Daoy (cell line): Measurements from ENCODE around the gene EYA4. TPM values are rescaled to one million over a fixed set of nuclear protein-coding genes. Genes with fewer than 3 reads are reported as not detected.
A peak's percentile ranks its signal among the peaks of the same experiment; 100 is the strongest.

Experiments
- DNase-seq: peaks from one replicate; pipeline ENCODE4 v3.0.0-alpha.2; 2015; ENCODE audit warnings: low read depth
- total RNA-seq: library from RNA; depleted of rRNA; stranded (reverse); fragments of >200 nt; shearing (Covaris generic); gene quantifications from 2 replicates; pipeline ENCODE4 v1.2.3, GENCODE V29; 2014

Gene EYA4
- total RNA-seq, 1 experiment from 2014 or later = 14.7 TPM

DNA sequence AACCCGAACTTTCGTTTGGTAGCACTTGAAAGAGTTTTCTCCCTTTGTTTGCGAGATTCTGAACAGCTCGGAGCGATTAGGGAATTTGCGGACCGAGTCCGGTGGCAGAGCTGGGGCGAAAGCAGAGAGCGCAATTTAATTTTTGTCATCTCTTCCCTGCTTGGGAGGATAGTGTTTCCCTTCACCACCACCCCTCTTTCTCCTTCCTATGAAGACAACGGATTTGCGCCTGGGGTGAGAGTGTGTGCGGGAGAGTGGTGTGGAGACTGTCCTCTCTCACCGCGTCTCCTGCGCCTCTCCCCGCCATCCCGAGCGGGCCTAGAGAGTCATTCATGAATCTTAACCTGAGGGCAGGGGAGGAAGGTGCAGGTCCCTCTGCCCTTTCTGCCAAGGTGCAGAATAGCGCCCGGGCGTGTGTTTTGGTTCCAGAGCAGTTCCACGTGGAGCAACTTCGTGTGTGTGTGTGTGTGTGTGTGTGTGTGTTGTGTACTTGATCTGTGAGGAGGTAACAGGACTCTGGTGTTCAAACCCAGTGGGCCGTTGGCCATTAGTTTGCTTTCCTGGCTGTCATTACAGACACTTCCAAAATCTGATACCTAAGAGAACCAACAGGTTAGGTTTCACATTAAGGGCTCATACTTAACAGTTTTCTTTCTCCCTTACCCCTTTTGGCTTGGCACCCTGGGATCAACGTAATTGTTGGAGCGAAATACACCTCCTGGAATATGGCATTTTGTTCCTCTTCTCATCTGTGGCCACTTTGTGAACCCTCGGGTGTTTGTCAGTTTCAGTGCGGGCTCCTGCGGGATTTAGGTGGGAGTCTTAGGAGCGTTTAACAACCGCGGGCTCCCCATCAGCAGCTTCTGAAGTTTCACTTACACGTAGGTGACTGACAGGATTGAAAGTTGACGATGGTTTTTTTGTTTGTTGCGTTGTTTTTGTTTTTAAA lies 1.8 kb downstream of the EYA4 start:
- peak; percentile 53 for DNase-seq

DNA sequence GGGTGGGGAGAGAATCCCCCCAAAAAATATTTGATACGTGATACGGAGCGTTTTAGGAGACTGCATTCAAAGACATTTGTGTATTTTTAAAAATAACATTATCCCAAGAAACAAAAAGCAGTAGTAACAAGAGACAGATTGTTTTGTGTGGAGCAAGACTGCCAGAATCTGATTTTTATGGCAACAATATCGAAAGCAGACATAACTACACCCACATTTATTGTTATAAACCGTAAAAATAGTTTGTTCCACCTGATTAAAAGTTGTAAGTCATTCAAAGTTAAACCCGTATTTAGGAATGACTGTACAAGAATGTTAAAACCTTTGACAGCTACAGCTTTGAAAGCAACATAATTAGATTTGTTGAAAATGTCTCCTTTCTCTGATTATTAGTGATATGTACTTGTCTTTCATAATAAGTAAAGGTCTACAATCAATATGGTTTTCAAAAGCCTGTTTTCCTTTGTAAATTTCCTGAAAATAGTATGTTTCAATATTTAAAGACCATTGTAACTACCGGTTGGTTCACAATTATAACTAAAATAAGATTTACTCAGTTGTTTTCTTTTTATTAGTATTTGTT lies 2.7 kb downstream of the EYA4 start:
- no peak for DNase-seq

DNA sequence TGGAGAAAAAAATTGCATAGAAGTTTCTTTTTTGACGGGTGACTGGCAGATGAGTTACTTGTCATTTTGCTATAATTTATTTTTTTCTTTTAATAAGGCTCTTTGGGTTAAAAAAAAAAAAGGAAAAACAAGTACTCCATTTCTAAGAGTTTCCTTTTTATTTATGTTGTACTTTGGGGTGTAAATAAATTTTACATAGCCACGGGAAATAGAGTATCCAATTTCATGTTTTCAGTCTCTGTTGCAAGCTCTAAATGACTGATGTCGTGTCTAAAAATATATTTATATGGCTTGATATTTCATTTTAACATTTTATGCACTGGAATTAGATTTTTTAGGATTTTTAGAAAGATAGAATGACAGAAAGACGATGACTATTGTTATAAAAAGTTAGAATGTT lies 3.4 kb downstream of the EYA4 start:
- no peak for DNase-seq

DNA sequence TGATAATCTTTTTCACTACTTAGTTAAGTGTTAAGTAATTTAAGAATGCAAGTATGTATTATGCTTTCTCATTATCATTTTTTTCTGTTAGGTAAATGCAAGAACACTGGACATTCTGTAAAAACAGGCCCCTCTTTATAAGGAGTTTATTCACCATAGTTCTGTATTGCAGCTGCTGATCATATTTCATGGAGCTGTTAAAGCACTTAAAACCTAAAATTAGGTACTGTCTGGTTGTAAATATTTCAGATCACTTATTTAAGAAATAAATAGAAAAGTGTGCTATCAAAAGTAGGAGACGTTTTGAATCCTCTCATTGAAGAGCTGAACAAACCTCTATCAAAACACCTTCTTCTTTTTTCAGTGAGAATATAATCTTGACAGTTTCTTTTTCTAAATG lies 3.9 kb downstream of the EYA4 start:
- DNase-seq = no peak

- DNase-seq = no peak
Measured at GRCh38 chr6:133245422-133245903, 4.3 kb downstream of the EYA4 start.

DNA sequence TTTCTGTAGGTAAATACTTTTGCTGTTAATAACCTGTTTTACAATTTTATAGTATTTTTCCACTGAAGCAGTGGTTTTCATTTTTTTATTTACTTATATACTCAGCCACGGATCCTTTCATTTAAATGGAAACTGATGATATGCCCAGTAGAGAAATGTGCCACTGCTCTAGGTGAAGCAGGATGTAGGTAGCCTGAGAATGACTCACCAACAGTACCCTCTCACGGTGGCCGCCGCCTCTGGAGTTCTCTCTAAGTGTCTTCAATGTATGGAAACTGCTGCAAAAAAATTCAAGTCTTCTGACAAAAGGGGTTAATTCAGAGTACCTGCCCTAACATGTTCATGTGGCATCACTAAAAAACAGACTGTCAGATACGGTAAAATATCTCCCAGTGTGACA lies 6.4 kb downstream of the EYA4 start:
- DNase-seq = peak; percentile 19

DNA sequence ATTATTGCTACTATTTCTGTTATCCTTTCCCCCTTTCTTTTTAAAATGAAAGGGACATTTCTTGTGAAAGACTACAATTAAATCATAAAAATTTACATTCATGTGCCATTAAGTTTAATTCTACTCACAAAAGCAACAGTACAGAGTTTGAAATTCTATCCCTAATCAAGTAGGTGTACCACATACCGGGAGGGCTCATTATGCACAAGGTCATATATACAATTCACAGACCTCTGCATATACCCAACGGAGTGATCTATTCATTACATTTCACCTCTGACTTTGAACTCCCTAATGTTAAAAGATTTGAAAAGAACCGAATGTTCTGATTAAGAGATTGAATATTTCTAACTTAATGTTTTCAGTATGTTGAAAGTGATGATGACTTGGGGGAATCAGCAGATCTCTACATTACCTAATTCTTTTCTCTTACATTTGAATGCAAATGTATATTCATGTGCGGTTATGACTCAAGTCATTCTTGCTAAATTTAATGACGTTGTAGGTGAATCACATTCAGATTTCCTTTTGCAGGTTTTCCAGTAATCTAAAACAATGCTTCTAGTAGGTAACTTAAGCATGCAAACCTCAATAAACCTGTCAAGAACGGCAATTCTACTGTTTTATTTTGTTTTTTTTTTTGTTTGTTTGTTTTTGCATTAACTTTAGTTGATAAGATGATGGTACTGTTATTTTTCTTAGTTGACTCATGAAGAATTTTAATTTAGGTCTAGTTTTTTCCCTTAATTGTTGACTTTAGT lies 7.3 kb downstream of the EYA4 start:
- DNase-seq = peak; percentile 61

DNA sequence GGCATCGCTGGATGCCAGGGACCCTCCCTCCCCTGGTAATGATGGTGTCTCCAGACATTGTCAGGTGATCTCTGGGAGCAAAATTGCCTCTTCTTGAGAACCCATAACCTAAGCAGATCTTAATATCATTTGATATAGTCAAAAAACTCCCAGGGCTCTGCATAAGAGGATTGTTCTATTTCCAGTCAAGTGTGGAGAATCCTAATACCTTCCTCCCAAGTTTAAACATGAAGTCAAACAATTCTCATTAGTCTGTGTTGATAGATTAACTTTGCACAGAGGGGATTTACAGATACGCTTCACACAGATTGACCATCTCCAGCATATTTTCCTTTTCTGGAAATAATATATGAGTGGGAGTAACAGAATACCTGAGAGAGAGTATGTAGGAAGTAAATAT lies 10.5 kb downstream of the EYA4 start:
- no peak for DNase-seq

GRCh38 chr6:133254552-133255228 lies 13.5 kb downstream of the EYA4 start:
- DNase-seq = peak; percentile 35

DNA sequence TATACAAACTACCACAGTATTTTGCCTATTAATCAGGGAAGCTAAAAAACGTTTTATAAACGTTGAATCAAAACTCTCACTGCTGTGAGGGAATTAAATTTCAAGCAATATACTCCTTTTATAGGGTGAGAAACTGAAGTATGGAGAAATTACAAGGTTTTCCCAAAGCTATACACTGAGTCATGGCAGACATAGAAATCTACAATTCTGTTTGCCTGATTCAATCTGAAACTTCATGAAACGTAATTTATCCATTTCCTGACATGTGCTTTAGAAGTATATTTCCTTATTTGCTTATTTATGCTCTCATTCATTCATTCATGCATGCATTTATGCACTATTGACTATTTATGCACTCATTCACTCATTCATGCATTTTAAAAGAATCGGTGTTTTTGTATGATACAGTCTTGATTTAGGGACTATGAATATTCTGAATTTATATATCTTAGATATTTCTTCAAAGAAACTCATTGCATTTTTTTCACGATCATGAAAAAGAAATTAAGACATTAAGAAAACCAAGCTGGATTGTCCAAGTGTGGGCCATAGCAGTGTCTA lies 16.5 kb downstream of the EYA4 start:
- DNase-seq = no peak

DNA sequence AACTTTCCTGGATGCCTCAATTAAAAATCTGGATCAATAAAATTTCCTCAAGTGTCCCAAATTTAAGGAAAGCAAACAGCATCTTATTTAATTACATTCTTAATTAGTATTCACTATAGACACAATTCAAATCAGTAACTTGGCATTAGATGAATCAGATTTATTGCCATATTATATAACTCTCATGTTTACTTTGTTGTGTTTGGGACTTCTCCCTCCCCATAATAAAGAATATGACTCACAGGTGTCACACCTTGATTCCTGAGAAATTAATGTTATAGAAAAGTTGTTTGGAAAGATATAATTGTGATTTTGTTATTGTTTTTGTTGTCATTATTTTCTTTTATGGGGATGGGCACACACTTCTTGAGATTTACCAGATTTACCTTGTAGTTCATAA lies 18.4 kb downstream of the EYA4 start:
- DNase-seq = no peak

DNA sequence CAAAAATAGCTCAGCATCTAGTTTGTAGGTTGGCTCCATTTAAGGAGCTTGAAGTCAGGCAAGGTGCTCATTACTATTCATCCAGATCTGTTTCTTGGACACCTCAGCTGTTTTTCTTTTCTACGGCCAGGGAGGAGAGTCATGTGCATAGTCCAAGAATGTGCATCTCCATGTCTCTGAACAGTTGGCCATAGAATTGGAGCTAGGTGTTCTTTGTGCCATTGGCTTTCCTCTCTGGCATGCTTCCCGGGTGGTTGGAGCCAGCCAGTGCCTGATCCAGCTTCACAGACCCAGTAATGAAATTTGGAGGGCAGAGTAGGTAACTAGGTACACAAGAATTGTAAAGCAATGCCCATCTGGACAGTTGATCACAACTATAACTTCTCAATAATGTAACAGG lies 21.6 kb downstream of the EYA4 start:
- DNase-seq = no peak

DNA sequence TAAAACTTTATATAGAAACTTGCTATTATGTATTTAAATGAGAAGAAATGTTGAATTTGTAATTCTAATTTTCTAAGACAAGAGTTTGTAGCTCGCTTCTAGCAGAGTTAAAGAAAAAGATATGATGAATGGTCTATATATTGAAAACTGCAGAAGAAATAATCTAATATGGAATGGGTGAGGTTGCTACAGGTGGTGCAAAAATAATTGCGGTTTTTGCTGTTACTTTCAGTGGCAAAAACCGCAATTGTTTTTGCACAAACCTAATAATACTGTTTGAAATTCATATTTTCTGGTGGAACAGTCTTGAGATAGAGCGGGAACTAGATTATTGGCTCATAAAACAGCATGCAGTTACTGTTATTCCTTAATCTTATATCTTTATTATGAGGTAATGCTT lies 23.9 kb downstream of the EYA4 start:
- no peak for DNase-seq

DNA sequence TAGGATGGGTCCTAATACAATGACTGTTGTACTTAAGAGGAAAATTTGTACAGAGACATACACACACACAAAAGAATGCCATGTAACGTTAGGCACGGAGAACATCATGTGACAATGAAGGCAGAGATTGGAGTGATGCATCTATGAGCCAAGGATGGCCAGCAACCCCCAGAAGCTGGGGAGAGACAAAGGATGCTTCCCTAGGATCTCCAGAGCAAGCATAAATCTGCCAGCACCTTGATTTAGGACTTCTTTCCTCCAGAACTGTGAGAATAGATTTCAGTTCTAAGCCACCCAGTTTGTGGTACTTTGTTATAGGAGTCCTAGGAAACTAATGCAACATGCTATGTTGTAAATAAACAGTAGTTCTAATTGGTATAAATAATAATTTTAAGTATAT lies 25.0 kb downstream of the EYA4 start:
- DNase-seq = no peak

GRCh38 chr6:133268621-133269020 lies 27.5 kb downstream of the EYA4 start:
- DNase-seq = no peak

GRCh38 chr6:133274813-133275212 lies 33.7 kb downstream of the EYA4 start:
- DNase-seq = no peak

- no peak for DNase-seq
Measured at GRCh38 chr6:133275213-133275612, 34.1 kb downstream of the EYA4 start.

GRCh38 chr6:133277228-133277899 lies 36.2 kb downstream of the EYA4 start:
- no peak for DNase-seq

DNA sequence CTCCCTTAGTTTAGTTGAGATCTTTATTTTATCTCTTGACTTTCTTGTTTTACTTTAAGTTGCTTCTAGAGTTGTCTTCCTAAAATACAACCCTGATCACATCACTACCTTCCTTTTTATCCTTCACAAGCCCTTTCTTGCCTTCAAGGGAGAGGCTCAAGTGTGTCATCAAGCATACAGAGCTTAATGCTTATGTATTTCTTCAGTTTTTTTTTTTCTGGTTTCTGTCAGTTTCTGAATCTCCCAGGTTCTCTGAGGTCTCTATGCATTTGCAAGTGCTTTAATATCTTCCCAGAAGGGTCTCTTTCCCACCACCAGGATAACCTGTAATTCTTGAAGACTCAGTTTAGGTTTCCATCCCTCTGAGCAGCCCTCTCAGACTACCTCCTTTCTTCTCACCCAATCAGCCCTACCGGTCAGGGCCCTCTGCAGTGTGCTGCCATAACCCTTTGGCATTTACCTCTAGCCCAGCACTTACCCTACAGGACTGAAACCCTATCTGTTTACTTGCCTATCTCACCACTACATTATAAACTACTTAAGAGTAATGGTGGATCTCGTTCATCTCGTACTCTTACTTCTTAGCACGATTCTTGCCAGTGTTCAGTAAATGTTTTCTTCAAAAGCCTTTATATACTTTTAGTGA lies 36.9 kb downstream of the EYA4 start:
- DNase-seq = no peak

GRCh38 chr6:133286765-133287164 lies 45.6 kb downstream of the EYA4 start:
- peak; percentile 35 for DNase-seq
